Measurements from ENCODE around the gene NRXN3.
A peak's percentile ranks its signal among the peaks of the same experiment; 100 is the strongest.

NRXN3 gene

DNA sequence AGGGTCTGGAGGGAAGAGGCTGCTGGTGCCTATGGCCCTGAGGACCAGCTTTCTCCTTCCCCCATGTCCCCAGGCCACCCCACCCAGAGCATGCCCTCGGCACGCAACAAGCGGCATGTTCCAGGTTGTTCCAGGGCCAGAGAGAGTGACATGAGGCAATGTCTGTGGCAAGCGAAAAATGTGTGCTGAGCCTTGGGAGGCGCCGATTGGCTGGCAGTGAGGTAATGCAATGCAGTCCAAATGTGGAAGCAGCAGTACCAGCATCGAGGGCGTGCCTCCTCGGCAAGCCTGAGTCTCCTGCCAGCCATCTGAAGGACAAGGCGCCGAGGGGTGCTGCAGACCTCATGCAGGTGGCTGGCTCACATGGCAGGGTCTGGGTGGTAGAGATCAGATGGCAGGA lies 423.8 kb downstream of the NRXN3 start:
- no peak overlapping the region for H3K27ac ChIP-seq (ENCODE audit: low read depth, low read length)
- H3K36me3 ChIP-seq (ENCODE audit: low read length): no peaks in the 10 kb centered on the region
- no peak overlapping the region for H3K4me3 ChIP-seq (ENCODE audit: insufficient read depth, low read length, poor library complexity, severe bottlenecking)
- no peak for TF ChIP-seq CTCF (IDR thresholded peaks at IDR 0.05; ENCODE audit: insufficient read depth, low read length, poor library complexity, severe bottlenecking)
- no peak for TF ChIP-seq EZH2phosphoT487 (conservative IDR thresholded peaks at IDR 0.05; ENCODE audit: low read length)
- H3K4me2 ChIP-seq (ENCODE audit: low read depth, low read length, poor library complexity, severe bottlenecking): no peak overlapping the region
- H4K20me1 ChIP-seq (ENCODE audit: low read depth, low read length): no peaks in the 10 kb centered on the region
- no peaks in the 10 kb centered on the region for H3K27me3 ChIP-seq (ENCODE audit: low read length)
- H3F3A ChIP-seq (ENCODE audit: insufficient read depth): no peaks in the 10 kb centered on the region
- H3K9me2 ChIP-seq (replicated peaks; ENCODE audit: insufficient read depth, low read length): no peaks in the 10 kb centered on the region
- H3K79me2 ChIP-seq (ENCODE audit: insufficient read depth, low read length): no peaks in the 10 kb centered on the region
- H3K9ac ChIP-seq (ENCODE audit: low read length): no peak overlapping the region
- H3K9me3 ChIP-seq (ENCODE audit: insufficient read depth, low read length): no peaks in the 10 kb centered on the region
- no peak overlapping the region for H2AFZ ChIP-seq (ENCODE audit: low read depth, low read length, severe bottlenecking)

DNA sequence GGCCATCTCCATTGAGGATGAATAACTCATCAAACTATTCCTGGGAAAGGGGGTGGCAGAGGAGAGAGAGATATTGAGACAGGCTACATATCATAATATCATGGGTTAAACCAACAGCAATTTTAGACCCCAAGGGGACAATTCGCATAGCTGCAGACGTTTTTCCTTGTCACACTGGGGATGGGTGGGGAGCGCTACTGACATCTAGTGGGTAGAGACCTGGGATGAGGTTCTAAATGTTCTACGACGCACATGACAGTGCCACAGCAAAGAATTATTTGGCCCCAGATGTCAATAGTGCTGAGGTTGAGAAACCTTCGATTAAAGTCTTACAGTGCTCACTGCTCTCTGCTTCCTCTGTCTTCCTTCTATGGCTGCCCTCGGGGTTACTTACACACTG lies 425.6 kb downstream of the NRXN3 start:
- Histone ChIP-seq H3K9me3 (ENCODE audit: insufficient read depth, low read length) (no peaks in the 10 kb centered on the region), H3K4me2 (ENCODE audit: low read depth, low read length, poor library complexity, severe bottlenecking) (no peak overlapping the region), H3K9me2 (replicated peaks; ENCODE audit: insufficient read depth, low read length) (no peaks in the 10 kb centered on the region), H4K20me1 (ENCODE audit: low read depth, low read length) (no peaks in the 10 kb centered on the region), H3F3A (ENCODE audit: insufficient read depth) (no peaks in the 10 kb centered on the region), H2AFZ (ENCODE audit: low read depth, low read length, severe bottlenecking) (no peak overlapping the region), H3K4me3 (ENCODE audit: insufficient read depth, low read length, poor library complexity, severe bottlenecking) (no peak overlapping the region), H3K79me2 (ENCODE audit: insufficient read depth, low read length) (no peaks in the 10 kb centered on the region), H3K9ac (ENCODE audit: low read length) (no peak overlapping the region), H3K27ac (ENCODE audit: low read depth, low read length) (no peak overlapping the region), H3K27me3 (ENCODE audit: low read length) (no peaks in the 10 kb centered on the region), H3K36me3 (ENCODE audit: low read length) (no peaks in the 10 kb centered on the region)
- TF ChIP-seq CTCF (IDR thresholded peaks at IDR 0.05; ENCODE audit: insufficient read depth, low read length, poor library complexity, severe bottlenecking) (no peak), EZH2phosphoT487 (conservative IDR thresholded peaks at IDR 0.05; ENCODE audit: low read length) (no peak)

GRCh38 chr14:78598046-78598920 lies 428.1 kb downstream of the NRXN3 start:
- Histone ChIP-seq H3K9me2 (replicated peaks; ENCODE audit: insufficient read depth, low read length) (no peaks in the 10 kb centered on the region), H4K20me1 (ENCODE audit: low read depth, low read length) (no peaks in the 10 kb centered on the region), H3K9me3 (ENCODE audit: insufficient read depth, low read length) (no peaks in the 10 kb centered on the region), H3F3A (ENCODE audit: insufficient read depth) (no peaks in the 10 kb centered on the region), H3K9ac (ENCODE audit: low read length) (no peak overlapping the region), H3K27me3 (ENCODE audit: low read length) (no peaks in the 10 kb centered on the region), H3K27ac (ENCODE audit: low read depth, low read length) (no peak overlapping the region), H2AFZ (ENCODE audit: low read depth, low read length, severe bottlenecking) (no peak overlapping the region), H3K36me3 (ENCODE audit: low read length) (no peaks in the 10 kb centered on the region), H3K4me2 (ENCODE audit: low read depth, low read length, poor library complexity, severe bottlenecking) (no peak overlapping the region), H3K79me2 (ENCODE audit: insufficient read depth, low read length) (no peaks in the 10 kb centered on the region), H3K4me3 (ENCODE audit: insufficient read depth, low read length, poor library complexity, severe bottlenecking) (no peak overlapping the region)
- TF ChIP-seq EZH2phosphoT487 (conservative IDR thresholded peaks at IDR 0.05; ENCODE audit: low read length) (no peak), CTCF (IDR thresholded peaks at IDR 0.05; ENCODE audit: insufficient read depth, low read length, poor library complexity, severe bottlenecking) (peak; percentile 72)
